ENCODE measurements around the gene PTPRE. TPM values are rescaled to one million over a fixed set of nuclear protein-coding genes. Genes with fewer than 3 reads are reported as not detected.

Gene PTPRE
- total and polyA plus RNA-seq, 8 donors: 1.0 to 7.1 (median 2.1) TPM

GRCh38 chr10:128064970-128065580 is 158.2 kb downstream of the PTPRE start:
- H3K9me3 ChIP-seq: no peaks in the 10 kb centered on the region
- no peaks in the 10 kb centered on the region for H3K36me3 ChIP-seq
- no peak for FAIRE-seq
- TF ChIP-seq, protein P1, sequence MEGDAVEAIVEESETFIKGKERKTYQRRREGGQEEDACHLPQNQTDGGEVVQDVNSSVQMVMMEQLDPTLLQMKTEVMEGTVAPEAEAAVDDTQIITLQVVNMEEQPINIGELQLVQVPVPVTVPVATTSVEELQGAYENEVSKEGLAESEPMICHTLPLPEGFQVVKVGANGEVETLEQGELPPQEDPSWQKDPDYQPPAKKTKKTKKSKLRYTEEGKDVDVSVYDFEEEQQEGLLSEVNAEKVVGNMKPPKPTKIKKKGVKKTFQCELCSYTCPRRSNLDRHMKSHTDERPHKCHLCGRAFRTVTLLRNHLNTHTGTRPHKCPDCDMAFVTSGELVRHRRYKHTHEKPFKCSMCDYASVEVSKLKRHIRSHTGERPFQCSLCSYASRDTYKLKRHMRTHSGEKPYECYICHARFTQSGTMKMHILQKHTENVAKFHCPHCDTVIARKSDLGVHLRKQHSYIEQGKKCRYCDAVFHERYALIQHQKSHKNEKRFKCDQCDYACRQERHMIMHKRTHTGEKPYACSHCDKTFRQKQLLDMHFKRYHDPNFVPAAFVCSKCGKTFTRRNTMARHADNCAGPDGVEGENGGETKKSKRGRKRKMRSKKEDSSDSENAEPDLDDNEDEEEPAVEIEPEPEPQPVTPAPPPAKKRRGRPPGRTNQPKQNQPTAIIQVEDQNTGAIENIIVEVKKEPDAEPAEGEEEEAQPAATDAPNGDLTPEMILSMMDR (IDR thresholded peaks at IDR 0.05): no peak
- H3K27ac ChIP-seq: peak overlapping the region in 1 of 4 donors; percentile 55
- H3K4me3 ChIP-seq: no peak overlapping the region
- 47 to 62% methylated on average over 17 of the region's 17 CpGs for WGBS, 2 donors
- DNase-seq: no peak
- peak in 3 of 4 donors; percentile 10 to 16 (median 12) for ATAC-seq
- H3K4me1 ChIP-seq: no peaks in the 10 kb centered on the region
- intact Hi-C loops (cut with DNase I): loop anchor here in 1 of 3 donors (5.0 kb wide), 1 partner anchor 343 kb away; no protein-coding TSS in a partner anchor
- no peaks in the 10 kb centered on the region for H3K27me3 ChIP-seq

DNA sequence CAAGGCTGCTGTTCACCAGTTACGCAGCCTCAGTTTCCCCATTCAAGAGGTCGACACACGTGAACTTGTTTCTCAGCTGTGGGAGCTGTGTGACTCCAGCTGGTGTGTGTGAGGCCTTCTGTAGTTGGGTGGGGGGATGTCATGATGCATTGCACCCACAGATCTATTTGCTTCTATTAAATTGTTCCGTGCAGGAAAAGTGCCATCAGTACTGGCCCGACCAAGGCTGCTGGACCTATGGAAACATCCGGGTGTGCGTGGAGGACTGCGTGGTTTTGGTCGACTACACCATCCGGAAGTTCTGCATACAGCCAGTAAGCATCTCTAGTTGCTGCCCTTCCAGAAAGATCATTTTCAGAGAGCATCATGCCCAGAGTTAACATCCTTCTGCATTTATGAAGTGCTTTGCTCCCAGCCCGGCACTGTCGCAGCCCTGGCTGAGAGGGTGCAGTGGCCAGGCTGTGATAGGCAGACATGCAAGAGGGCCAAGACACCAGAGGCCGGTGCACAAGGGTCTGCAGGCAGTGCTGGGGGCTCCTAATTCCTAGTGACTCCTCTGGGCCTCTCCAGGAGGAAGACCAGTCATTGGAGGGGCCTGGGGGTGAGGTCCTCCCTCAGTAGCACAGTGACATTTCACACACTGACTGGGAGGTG is 159.1 kb downstream of the PTPRE start:
- Histone ChIP-seq H3K27ac (no peak overlapping the region), H3K27me3 (no peaks in the 10 kb centered on the region), H3K36me3 (no peaks in the 10 kb centered on the region), H3K9me3 (no peaks in the 10 kb centered on the region), H3K4me3 (no peak overlapping the region), H3K4me1 (no peaks in the 10 kb centered on the region)
- FAIRE-seq: no peak
- no peak for ATAC-seq
- no peak for DNase-seq
- intact Hi-C loops (cut with DNase I): loop anchor here in 1 of 3 donors (5.0 kb wide), 1 partner anchor 344 kb away; no protein-coding TSS in a partner anchor
- 75 to 86% methylated on average over 13 of the region's 13 CpGs for WGBS, 2 donors
- TF ChIP-seq, protein P1 (IDR thresholded peaks at IDR 0.05): no peak

GRCh38 chr10:128066870-128067382 is 160.0 kb downstream of the PTPRE start:
- Histone ChIP-seq H3K27me3 (no peaks in the 10 kb centered on the region), H3K36me3 (no peaks in the 10 kb centered on the region), H3K9me3 (no peaks in the 10 kb centered on the region), H3K27ac (no peak overlapping the region), H3K4me3 (no peak overlapping the region), H3K4me1 (no peaks in the 10 kb centered on the region)
- WGBS, 2 donors: 80 to 88% methylated on average over 13 of the region's 13 CpGs
- intact Hi-C loops (cut with DNase I): loop anchor here in 1 of 3 donors (5.0 kb wide), 1 partner anchor 345 kb away; no protein-coding TSS in a partner anchor
- ATAC-seq: no peak
- TF ChIP-seq, protein P1 (IDR thresholded peaks at IDR 0.05): no peak
- FAIRE-seq: no peak
- no peak for DNase-seq

DNA sequence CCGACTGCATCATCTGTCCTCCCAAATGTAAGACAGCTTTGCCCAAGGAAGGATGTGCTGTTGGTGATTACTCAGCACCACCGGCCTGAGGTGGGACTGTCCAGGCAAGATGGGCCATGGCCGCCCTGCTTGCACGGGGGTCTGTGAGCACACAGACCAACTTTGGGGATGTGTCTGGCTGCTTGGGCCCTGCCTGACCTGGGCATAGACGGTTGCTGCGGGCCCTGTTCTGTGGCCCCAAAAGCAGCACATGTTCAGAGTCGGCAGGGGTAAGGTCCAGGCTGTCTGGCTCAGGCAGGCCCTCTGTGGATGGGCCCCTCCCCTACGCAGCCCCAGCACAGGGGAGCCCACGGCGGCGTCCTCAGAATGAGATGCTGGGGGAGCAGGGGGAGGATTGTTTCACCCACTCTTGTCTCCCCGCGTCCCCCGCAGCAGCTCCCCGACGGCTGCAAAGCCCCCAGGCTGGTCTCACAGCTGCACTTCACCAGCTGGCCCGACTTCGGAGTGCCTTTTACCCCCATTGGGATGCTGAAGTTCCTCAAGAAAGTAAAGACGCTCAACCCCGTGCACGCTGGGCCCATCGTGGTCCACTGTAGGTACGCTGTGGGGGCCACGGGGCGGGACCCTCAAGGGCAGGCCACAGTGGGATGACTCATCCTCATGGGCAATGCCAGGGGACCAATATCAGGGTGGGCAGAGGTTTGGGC is 160.9 kb downstream of the PTPRE start:
- Histone ChIP-seq H3K4me1 (no peaks in the 10 kb centered on the region), H3K9me3 (no peaks in the 10 kb centered on the region), H3K27me3 (no peaks in the 10 kb centered on the region), H3K36me3 (no peaks in the 10 kb centered on the region), H3K27ac (no peak overlapping the region), H3K4me3 (no peak overlapping the region)
- no peak for ATAC-seq
- WGBS, 2 donors: 76 to 88% methylated on average over 21 to 25 of the region's 25 CpGs
- TF ChIP-seq, protein P1 (IDR thresholded peaks at IDR 0.05): no peak
- intact Hi-C loops (cut with DNase I): loop anchor here in 1 of 3 donors (5.0 kb wide), 1 partner anchor 346 kb away; no protein-coding TSS in a partner anchor
- no peak for FAIRE-seq
- DNase-seq: no peak

Measured in pancreas (tissue), 10 donors.